Activated CD4-positive, alpha-beta T cell treated with anti-CD3 and anti-CD28 coated beads for 36 hours (primary cell): ENCODE measurements around the gene MUC22. TPM values are rescaled to one million over a fixed set of nuclear protein-coding genes. Genes with fewer than 3 reads are reported as not detected.
"Not testable (repeated sequence)": the region's sequence is repeated elsewhere in the genome, so short reads cannot be mapped to it uniquely, and the experiment has no call there.

ENCODE experiments used
- ATAC-seq: fragments of 200-7000 bp; cut with Tn5 transposase; one replicate; pipeline ENCODE4 v1.10.0; 2021; ENCODE audit warnings: mild to moderate bottlenecking, moderate library complexity
- CTCF ChIA-PET: fragments of 350-600 bp; sonication (Branson Sonifier 250); formaldehyde crosslinking; loops from one replicate; lab custom pipeline; 2021; ENCODE audit warnings: antibody characterized with exemption; lab: Charles Lee
- POLR2A ChIA-PET: fragments of 350-600 bp; sonication (Branson Sonifier 250); formaldehyde crosslinking; loops from one replicate; lab custom pipeline; 2021; ENCODE audit warnings: antibody characterized with exemption, inconsistent platforms; lab: Charles Lee
- DNase-seq: peaks from one replicate; pipeline ENCODE4 v3.0.0-alpha.2; 2020
- H3K27ac Mint-ChIP-seq: one replicate; pipeline ENCODE4 v1.8.0; 2021; ENCODE audit warnings: mixed read lengths
- H3K27me3 Mint-ChIP-seq: one replicate; pipeline ENCODE4 v1.8.0; 2021; ENCODE audit warnings: mixed read lengths
- H3K36me3 Mint-ChIP-seq: one replicate; pipeline ENCODE4 v1.8.0; 2021; ENCODE audit warnings: low read depth, mixed read lengths
- H3K4me1 Mint-ChIP-seq: one replicate; pipeline ENCODE4 v1.8.0; 2021; ENCODE audit warnings: mixed read lengths
- H3K4me3 Mint-ChIP-seq: one replicate; pipeline ENCODE4 v1.8.0; 2021; ENCODE audit warnings: mild to moderate bottlenecking, moderate library complexity, mixed read lengths
- H3K9me3 Mint-ChIP-seq: one replicate; pipeline ENCODE4 v1.8.0; 2021; ENCODE audit warnings: low read depth, mixed read lengths
- intact Hi-C, 2 experiments: fragments of 100-400 bp; cut with DNase I in 1 of 2; cut with micrococcal nuclease in 1 of 2; formaldehyde crosslinking; loops; one replicate each; pipeline versions ENCODE4 v1.14.2 to v1.15.1; 2022 to 2024; cut with DNase I, micrococcal nuclease
- total RNA-seq, 2 experiments: library from RNA; stranded (reverse); gene quantifications; one replicate each; pipeline ENCODE4 v1.2.3, GENCODE V29; 2021

MUC22 gene
- total RNA-seq, 2 experiments from 2014 or later = not detected

- ChIA-PET CTCF (no interaction called here), POLR2A (no interaction called here)
- no peaks in the 10 kb centered on the region for H3K9me3 Mint-ChIP-seq
- no peak for ATAC-seq
- peaks cover 2% of the 10 kb centered on the region for H3K4me1 Mint-ChIP-seq
- H3K4me3 Mint-ChIP-seq = no peak overlapping the region
- H3K27ac Mint-ChIP-seq = no peak overlapping the region
- no peaks in the 10 kb centered on the region for H3K36me3 Mint-ChIP-seq
- DNase-seq = no peak
- H3K27me3 Mint-ChIP-seq = peaks cover 16% of the 10 kb centered on the region
- intact Hi-C loops = no loop called here
Measured at GRCh38 chr6:31040801-31041200, 30.5 kb downstream of the MUC22 start.

- intact Hi-C loops = no loop called here
Measured at GRCh38 chr6:31041372-31041974, 31.2 kb downstream of the MUC22 start.

GRCh38 chr6:31042806-31043205 lies 32.5 kb downstream of the MUC22 start:
- ChIA-PET CTCF (interaction anchor here (0.5 to 1.2 kb wide), 3 partner anchors 124 to 153 kb away, joined by 3 read pairs; no protein-coding TSS in a partner anchor), POLR2A (no interaction called here)
- DNase-seq (peak; percentile 57), ATAC-seq (no peak)
- H3K4me3 Mint-ChIP-seq = no peak overlapping the region
- H3K27me3 Mint-ChIP-seq = peaks cover 17% of the 10 kb centered on the region
- H3K4me1 Mint-ChIP-seq = peaks cover 2% of the 10 kb centered on the region
- intact Hi-C loops = loop anchor here (1.0 to 2.0 kb wide), 2 partner anchors 128 kb away; partner anchors contain the start of gene VARS2 (in 1 of the 2)
- no peak overlapping the region for H3K27ac Mint-ChIP-seq
- H3K36me3 Mint-ChIP-seq = no peaks in the 10 kb centered on the region
- H3K9me3 Mint-ChIP-seq = no peaks in the 10 kb centered on the region

More at GRCh38 chr6:31041372-31041974, 31.2 kb downstream of the MUC22 start:
- ChIA-PET POLR2A (no interaction called here), CTCF (interaction anchor here (0.7 kb wide), 1 partner anchor 213 kb away, joined by 4 read pairs; no protein-coding TSS in a partner anchor)
- H3K36me3 Mint-ChIP-seq = no peaks in the 10 kb centered on the region
- no peak for DNase-seq
- H3K27me3 Mint-ChIP-seq = peaks cover 16% of the 10 kb centered on the region
- no peak overlapping the region for H3K4me3 Mint-ChIP-seq
- no peaks in the 10 kb centered on the region for H3K9me3 Mint-ChIP-seq
- H3K4me1 Mint-ChIP-seq = peaks cover 2% of the 10 kb centered on the region
- no peak for ATAC-seq
- no peak overlapping the region for H3K27ac Mint-ChIP-seq

GRCh38 chr6:31048099-31048498 lies 37.8 kb downstream of the MUC22 start:
- Mint-ChIP-seq H3K36me3 (no peaks in the 10 kb centered on the region), H3K27ac (no peak overlapping the region), H3K4me1 (no peaks in the 10 kb centered on the region), H3K4me3 (no peak overlapping the region), H3K27me3 (peaks cover 21% of the 10 kb centered on the region), H3K9me3 (no peaks in the 10 kb centered on the region)
- intact Hi-C loops = no loop called here
- CTCF ChIA-PET = interaction anchor here (0.6 to 2.3 kb wide), 3 partner anchors 13 to 133 kb away, joined by 3 to 8 read pairs (median 5); no protein-coding TSS in a partner anchor
- DNase-seq = no peak
- ATAC-seq = no peak
- POLR2A ChIA-PET = interaction anchor here (0.7 kb wide), 1 partner anchor 856 kb away, joined by 7 read pairs; no protein-coding TSS in a partner anchor

- H3K4me1 Mint-ChIP-seq = no peaks in the 10 kb centered on the region
- ChIA-PET CTCF (interaction anchor here (0.7 to 2.3 kb wide), 2 partner anchors 30 to 244 kb away, joined by 3 to 8 read pairs; no protein-coding TSS in a partner anchor), POLR2A (no interaction called here)
- intact Hi-C loops = no loop called here
- H3K9me3 Mint-ChIP-seq = no peaks in the 10 kb centered on the region
- ATAC-seq (no peak), DNase-seq (no peak)
- no peak overlapping the region for H3K27ac Mint-ChIP-seq
- H3K4me3 Mint-ChIP-seq = no peak overlapping the region
- peaks cover 23% of the 10 kb centered on the region for H3K27me3 Mint-ChIP-seq
- H3K36me3 Mint-ChIP-seq = no peaks in the 10 kb centered on the region
Measured at GRCh38 chr6:31049518-31049917, 39.2 kb downstream of the MUC22 start.

GRCh38 chr6:31053187-31053586 lies 42.9 kb downstream of the MUC22 start:
- ATAC-seq, DNase-seq, intact Hi-C loops, H3K4me1 Mint-ChIP-seq, POLR2A ChIA-PET, H3K36me3 Mint-ChIP-seq, H3K9me3 Mint-ChIP-seq, H3K27ac Mint-ChIP-seq, H3K4me3 Mint-ChIP-seq: not testable (repeated sequence)
- CTCF ChIA-PET = interaction anchor here (0.8 to 2.0 kb wide), 3 partner anchors 8 to 138 kb away, joined by 5 to 6 read pairs (median 5); no protein-coding TSS in a partner anchor
- H3K27me3 Mint-ChIP-seq = peaks cover 22% of the 10 kb centered on the region

- H3K27me3 Mint-ChIP-seq = peaks cover 18% of the 10 kb centered on the region
- no peaks in the 10 kb centered on the region for H3K9me3 Mint-ChIP-seq
- intact Hi-C loops = no loop called here
- ChIA-PET POLR2A (no interaction called here), CTCF (interaction anchor here (2.0 kb wide), 1 partner anchor 138 kb away, joined by 6 read pairs; no protein-coding TSS in a partner anchor)
- H3K4me1 Mint-ChIP-seq = peaks cover 5% of the 10 kb centered on the region
- no peak for ATAC-seq
- H3K4me3 Mint-ChIP-seq = no peak overlapping the region
- DNase-seq = no peak
- H3K27ac Mint-ChIP-seq = no peak overlapping the region
- H3K36me3 Mint-ChIP-seq = no peaks in the 10 kb centered on the region
Measured at GRCh38 chr6:31053873-31054272, 43.6 kb downstream of the MUC22 start.

- H3K27ac Mint-ChIP-seq = no peak overlapping the region
- ATAC-seq (no peak), DNase-seq (no peak)
- no peaks in the 10 kb centered on the region for H3K9me3 Mint-ChIP-seq
- H3K27me3 Mint-ChIP-seq = peaks cover 15% of the 10 kb centered on the region
- no peaks in the 10 kb centered on the region for H3K36me3 Mint-ChIP-seq
- H3K4me1 Mint-ChIP-seq = peaks cover 5% of the 10 kb centered on the region
- H3K4me3 Mint-ChIP-seq = no peak overlapping the region
- ChIA-PET POLR2A (no interaction called here), CTCF (interaction anchor here (0.8 to 0.9 kb wide), 2 partner anchors 11 to 13 kb away, joined by 3 read pairs; no protein-coding TSS in a partner anchor)
- intact Hi-C loops = loop anchor here in 1 of 2 experiments (5.0 kb wide), 1 partner anchor 138 kb away; no protein-coding TSS in a partner anchor
Measured at GRCh38 chr6:31055441-31055840, 45.2 kb downstream of the MUC22 start.

GRCh38 chr6:31057426-31058003 lies 47.2 kb downstream of the MUC22 start:
- Mint-ChIP-seq H3K27me3 (peaks cover 12% of the 10 kb centered on the region), H3K27ac (no peak overlapping the region), H3K36me3 (no peaks in the 10 kb centered on the region), H3K4me3 (no peak overlapping the region), H3K9me3 (no peaks in the 10 kb centered on the region), H3K4me1 (peaks cover 5% of the 10 kb centered on the region)
- ATAC-seq (no peak), DNase-seq (no peak)
- intact Hi-C loops = loop anchor here in 1 of 2 experiments (5.0 kb wide), 1 partner anchor 140 kb away; no protein-coding TSS in a partner anchor
- ChIA-PET CTCF (no interaction called here), POLR2A (no interaction called here)

GRCh38 chr6:31058128-31058894 lies 48.0 kb downstream of the MUC22 start:
- Mint-ChIP-seq H3K9me3 (no peaks in the 10 kb centered on the region), H3K4me1 (peaks cover 5% of the 10 kb centered on the region), H3K27ac (no peak overlapping the region), H3K36me3 (no peaks in the 10 kb centered on the region), H3K27me3 (peaks cover 8% of the 10 kb centered on the region), H3K4me3 (no peak overlapping the region)
- no peak for DNase-seq
- intact Hi-C loops = loop anchor here in 1 of 2 experiments (5.0 kb wide), 1 partner anchor 141 kb away; no protein-coding TSS in a partner anchor
- CTCF ChIA-PET = no interaction called here
- peak; percentile 94 for ATAC-seq
- POLR2A ChIA-PET = no interaction called here

- peaks cover 5% of the 10 kb centered on the region for H3K4me1 Mint-ChIP-seq
- intact Hi-C loops = no loop called here
- ChIA-PET CTCF (interaction anchor here (0.6 to 1.4 kb wide), 4 partner anchors 20 to 225 kb away, joined by 3 to 6 read pairs (median 3); no protein-coding TSS in a partner anchor), POLR2A (interaction anchor here (0.6 kb wide), 1 partner anchor 209 kb away, joined by 5 read pairs; no protein-coding TSS in a partner anchor)
- ATAC-seq (no peak), DNase-seq (no peak)
- H3K36me3 Mint-ChIP-seq = no peaks in the 10 kb centered on the region
- H3K27ac Mint-ChIP-seq = no peak overlapping the region
- H3K27me3 Mint-ChIP-seq = peaks cover 4% of the 10 kb centered on the region
- H3K9me3 Mint-ChIP-seq = no peaks in the 10 kb centered on the region
- H3K4me3 Mint-ChIP-seq = no peak overlapping the region
Measured at GRCh38 chr6:31060145-31060544, 49.9 kb downstream of the MUC22 start.
